ENCODE results near the gene NOB1. TPM values are rescaled to one million over a fixed set of nuclear protein-coding genes. Genes with fewer than 3 reads are reported as not detected.
"Not testable (repeated sequence)": the region's sequence is repeated elsewhere in the genome, so short reads cannot be mapped to it uniquely, and the experiment has no call there.

Gene NOB1
- 19.2 TPM for total RNA-seq

DNA sequence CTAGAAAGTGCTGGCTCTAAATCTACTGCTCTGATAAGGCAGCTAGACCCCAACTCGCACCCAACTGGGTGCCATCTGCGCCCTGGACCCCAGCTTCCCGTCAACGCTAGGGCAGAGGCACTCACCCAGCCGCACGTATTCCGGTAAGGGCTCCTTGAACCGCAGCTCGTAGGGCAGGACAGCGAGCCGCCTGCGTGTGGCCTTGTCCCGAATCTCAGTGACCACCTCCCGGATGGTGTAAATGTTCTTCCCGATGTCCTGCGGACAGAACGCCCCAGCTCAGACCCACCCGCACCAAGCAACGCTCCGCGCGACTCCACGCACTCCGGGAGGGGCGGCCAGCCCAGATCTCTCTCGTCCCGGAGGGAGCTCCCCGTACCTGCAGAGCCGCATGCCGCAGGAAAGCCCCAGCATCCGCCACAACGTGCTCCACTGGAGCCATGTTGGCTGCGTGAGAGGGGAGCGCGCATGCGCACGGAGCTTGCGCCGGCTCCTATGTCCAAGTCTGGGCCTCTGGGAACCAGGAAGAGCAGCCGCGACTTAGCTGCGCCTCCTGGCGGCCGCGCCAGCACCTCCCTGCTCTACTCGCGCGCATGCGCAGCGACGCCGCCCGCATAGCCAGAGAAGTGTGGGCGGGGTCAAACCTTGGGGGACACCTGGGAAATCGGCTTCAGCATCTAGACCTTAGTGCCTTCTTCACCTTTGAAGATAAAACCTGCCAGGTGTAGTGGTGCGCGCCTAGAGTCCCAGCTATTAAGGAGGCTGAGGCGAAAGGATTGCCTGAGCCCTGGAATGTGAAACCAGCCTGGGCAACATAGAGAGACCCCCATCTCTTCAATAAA lies at the start of gene NOB1:
NOB1 (minus strand) TSS at position 458 of the 842 bp plus-strand sequence; CDS start at position 442, 16 bp downstream.
- DNase-seq: peak; percentile 99

DNA sequence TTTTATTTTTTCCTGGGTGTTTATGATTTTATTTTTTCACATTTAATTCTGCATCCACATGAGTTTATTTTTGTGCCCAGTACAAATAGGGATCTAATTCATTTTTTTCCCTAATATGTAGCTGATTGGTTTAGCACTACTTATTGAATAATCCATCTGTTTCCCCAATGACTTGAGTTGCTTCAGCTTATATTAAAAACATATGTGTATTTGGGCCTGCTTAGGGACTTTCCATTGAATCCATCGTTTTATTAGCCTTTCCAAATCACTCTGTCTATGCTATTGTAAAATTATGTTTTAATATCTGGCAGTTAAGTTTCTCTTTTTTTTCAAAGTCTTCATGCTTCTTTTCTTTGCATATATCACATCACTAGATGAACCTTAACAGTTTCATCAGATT lies 49.6 kb upstream of the NOB1 start:
- DNase-seq: no peak

DNA sequence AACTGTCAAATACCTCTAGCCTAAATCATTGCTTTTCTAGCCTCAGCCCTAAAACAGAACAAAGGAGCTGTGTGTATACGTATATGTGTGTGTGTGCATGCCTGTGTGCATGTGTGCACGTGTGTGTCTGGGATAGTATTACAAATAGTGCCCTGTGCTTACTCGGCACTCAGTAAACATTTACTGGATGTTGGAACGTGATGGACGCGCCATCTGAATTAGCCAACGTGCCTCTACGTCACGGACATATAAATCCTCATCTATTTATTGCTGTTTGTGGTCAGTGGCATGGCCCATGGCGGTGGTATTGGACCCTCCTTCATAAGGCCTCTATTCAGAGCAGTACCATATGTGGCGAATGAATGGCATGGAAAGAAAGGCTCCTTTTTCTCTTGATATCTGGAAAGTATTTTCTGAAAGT lies 44.9 kb upstream of the NOB1 start:
- DNase-seq: peak; percentile 68

DNA sequence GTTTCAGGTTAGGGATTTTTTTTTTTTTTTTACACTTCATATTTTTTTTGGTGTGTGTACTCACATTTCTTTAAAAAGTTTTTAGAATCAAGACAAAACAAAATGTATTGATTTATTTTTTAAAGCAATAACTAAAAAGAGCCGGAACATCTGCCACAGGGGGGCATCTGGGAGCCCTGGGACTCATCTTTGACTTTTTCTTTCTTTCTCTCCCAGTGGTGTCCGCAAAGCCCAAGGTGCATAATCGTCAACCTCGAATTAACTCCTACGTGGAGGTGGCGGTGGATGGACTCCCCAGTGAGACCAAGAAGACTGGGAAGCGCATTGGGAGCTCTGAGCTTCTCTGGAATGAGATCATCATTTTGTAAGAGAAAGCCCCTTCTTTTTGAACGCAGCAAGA lies 43.7 kb upstream of the NOB1 start:
- peak; percentile 40 for DNase-seq

DNA sequence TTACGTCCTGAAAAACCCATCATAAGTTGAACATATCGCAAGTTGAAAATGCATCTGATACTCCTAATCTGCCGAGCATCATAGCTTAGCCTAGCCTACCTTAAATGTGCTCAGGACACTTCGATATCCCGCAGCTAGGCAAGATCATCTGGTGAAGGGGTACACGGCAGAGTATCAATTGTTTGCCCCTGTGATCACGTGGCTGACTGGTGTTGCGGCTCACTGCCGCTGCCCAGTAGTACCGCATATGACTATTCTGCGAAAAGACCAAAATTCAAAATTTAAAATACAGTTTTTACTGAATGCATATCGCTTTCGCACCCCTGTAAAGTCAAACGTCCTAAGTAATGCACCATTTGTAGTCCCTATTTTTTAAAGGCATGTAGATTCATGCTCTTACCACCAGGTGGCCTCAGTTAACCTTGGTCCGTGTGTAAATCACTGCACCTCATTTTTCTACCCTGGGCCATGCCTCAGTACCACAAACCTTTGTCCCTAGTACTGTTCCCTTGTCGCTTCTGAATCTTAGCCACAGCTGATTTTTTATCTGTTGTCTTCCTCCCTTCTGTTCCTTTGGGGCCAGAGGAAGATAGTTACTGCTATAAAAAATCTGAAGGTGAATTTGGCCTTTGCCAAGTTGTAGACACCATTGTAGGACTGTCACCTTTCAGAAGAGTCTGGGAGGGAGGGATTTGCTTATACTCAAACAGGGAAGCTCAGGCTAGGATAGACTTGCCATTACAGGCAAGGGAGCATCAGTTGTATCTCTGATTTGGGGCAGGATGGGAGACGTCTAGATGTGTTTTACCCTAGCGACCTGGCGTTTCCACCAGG lies 41.8 kb upstream of the NOB1 start:
- DNase-seq: peak; percentile 87

DNA sequence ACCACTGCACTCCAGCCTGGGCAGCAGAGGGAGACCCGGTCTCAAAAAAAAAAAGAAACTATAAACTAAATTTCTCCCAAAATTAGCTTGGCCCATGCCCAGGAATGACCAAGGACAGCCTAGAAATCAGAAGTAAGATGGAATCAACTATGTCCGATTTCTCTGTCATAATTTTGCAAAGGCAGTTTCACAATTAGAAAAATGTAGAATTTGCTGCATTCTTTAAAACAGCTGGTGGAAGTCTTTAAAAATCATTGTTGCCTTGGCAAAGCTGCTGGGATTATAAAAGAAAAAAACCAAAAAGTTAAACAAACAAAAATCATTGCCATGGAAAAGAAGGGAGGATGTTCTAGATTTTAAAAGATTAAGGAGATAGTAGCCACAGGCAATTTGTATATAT lies 39.8 kb upstream of the NOB1 start:
- no peak for DNase-seq

DNA sequence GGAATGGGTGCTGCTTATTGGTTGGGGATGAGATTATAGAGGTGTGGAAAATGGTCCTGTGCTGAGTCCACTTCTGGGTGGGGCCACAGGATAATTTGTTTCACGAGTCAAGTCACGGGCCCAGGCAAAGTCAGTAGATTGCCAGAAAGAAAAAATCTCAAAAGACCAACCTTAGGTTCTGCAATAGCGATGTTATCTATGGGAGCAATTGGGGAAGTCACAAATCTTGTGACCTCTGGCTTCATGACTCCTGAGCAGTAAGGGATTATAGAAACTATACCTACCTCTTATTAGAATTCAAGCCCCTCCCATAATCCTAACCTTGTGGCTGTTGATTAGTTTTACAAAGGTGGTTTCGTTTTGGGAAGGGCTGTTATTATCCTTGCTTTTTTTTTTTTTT lies 38.8 kb upstream of the NOB1 start:
- no peak for DNase-seq

DNA sequence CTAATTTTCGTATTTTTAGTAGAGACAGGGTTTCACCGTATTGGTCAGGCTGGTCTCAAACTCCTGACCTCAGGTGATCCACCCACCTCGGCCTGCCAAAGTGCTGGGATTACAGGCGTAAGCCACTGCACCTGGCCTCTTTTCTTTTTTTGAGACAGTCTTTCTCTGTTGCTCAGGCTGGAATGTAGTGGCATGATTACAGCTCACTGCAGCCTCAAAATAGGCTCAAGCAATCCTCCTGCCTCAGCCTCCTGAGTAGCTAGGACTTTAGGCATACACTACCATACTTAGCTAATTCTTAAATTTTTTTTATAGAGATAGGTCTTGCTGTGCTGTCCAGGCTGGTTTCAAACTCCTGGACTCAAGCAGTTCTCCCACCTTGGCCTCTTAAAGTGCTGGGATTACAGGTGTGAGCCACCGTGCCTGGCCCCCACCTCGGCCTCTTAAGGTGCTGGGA lies 36.7 kb upstream of the NOB1 start:
- DNase-seq: not testable (repeated sequence)

DNA sequence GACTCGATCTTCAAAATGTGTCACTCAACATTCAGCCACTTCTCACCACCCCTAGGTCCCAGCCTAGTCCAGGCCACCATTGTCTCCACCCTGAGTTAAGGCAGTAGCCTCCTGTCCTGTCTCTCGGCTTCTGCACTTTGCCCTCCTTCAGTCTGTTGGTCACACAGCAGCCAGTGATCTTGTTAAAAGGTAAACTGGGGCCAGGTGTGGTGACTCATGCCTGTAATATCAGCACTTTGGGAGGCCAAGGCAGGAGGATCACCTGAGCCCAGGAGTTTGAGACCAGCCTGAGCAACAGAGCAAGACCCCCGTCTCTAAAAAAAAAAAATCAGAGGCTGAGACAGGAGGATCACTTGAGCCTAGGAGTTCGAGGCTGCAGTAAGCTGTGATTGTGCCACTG lies 33.2 kb upstream of the NOB1 start:
- no peak for DNase-seq

DNA sequence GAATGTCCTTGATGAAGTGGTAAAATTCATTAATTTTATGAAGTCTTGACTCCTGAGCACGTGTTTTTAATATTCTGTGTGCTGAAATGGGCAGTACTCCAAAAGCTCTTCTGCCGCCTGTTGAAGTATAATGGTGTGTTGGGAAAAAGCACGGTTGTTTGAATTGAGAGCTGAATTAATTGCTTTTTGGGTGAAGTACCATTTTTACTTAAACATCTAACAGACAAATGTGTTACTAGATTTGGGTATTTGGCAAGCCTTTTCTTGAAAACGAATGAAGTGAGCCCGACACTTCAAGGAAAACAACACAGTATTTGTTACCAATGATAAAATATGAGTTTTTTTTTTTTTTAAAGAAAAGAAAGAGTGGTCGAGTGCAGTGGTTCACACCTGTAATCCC lies 29.9 kb upstream of the NOB1 start:
- no peak for DNase-seq

DNA sequence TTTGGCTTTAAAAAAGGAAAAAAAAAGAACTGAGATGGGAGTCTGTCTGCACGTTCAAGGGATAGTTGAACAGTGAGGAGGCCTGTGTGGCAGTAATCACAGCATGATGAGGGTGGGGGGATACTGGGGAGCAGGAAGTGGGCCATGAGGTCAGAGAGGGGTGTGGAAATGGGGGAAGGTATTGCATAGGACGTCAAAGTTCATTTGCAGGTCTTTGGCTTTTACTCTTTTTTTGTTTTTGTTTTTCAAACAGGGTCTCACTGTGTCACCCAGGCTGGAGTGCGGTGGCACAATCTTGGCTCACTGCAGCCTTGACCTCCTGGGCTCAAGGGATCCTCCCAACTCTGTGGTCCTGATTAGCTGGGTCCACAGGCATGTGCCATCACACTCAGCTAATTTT lies 26.4 kb upstream of the NOB1 start:
- DNase-seq: no peak

DNA sequence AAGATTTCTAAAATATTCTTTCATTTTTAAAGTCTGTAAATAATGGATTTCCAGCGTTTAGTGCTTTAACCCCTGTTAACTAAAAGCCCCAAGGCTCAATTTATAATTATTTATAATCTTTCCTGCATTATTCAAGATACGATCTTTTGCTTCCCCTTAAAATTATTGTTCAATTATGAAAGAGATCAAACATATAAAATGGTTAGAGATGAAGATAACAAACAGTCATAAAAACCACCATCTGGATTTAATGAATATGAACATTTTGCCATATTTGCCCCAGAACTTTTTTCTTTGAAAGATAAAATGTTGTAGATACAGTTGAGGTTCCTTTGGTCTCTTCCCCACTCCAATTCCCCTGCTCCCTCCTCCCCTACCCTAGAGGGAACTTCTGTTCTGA lies 25.0 kb upstream of the NOB1 start:
- DNase-seq: no peak

DNA sequence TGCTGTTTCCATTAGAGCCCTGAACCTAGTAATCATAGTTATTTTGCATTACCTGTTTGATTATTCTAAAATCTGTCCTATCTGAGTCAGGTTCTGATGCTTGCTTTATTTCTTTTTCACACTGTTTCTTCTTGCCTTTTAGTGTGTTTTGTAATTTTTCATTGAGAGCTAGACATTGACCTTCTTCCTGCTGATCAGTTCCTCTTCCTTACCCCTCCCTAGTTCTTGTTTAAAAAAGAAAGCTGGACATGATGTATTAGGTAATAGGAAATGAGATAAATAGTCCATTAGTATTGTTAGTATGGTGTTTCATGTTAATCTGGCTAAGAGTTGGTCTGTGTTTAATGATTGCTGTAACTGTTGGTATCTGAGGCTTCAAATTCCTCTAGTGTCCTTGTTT lies 20.8 kb upstream of the NOB1 start:
- DNase-seq: no peak

DNA sequence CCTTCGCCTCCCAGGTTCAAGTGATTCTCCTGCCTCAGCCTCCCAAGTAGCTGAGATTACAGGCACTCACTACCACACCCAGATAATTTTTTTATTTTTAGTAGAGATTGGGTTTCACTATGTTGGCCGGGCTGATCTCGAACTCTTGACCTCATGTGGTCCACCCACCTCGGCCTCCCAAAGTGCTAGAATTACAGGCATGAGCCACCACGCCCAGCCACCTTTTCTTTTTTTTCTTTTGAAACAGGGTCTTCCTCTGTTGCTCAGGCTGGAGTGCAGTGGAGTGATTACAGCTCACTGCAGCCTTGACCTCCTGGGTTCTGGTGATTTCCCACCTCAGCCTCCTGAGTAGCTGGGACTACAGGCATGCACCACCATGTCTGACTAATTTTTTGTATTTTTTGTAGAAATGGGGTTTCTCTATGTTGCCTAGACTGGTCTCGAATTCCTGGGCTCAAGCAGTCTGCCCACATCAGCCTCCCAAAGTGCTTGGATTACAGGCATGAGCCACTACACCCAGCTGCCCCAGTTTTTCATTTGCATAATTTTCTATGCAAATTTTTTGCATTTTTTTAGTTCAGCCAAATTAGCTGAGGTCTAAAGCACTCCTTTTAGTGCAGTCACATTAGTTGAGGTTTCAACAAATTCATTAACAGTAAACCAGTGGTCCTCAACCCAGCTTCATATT lies 18.7 kb upstream of the NOB1 start:
- DNase-seq: no peak

DNA sequence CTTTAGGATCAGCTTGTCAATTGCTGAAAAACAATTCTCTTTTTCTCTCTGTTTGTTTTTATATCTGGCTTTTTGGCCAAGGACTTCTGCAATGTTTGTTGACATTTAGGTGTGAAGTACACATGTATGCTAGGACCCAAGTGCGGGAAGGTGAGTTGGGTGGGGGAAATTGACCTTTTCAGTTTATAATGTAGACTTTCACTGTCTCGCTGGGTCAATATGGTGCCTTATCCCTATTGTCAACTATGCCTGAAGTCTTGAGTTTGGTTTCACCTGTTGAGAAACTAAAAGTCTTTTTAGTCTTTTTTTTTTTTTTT lies 16.9 kb upstream of the NOB1 start:
- DNase-seq: no peak

DNA sequence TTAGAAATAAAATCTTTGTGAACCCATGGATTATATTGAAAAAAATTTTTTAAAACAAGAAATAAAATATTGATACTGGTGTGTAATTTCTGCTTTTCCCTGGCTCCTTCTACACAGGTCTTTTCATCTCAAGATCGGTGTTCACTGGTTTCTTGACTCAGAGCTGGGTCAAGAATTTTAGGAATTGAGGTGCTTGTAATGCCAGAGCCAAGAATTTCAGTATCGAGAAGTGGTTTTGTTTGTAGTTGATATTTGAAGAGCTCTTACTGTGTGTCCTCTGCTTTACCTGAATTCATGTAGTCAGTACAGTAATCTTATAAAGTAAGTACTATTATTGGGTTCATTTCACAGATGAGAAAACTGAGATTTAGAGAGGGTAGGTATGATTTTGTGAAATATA lies 14.7 kb upstream of the NOB1 start:
- no peak for DNase-seq

DNA sequence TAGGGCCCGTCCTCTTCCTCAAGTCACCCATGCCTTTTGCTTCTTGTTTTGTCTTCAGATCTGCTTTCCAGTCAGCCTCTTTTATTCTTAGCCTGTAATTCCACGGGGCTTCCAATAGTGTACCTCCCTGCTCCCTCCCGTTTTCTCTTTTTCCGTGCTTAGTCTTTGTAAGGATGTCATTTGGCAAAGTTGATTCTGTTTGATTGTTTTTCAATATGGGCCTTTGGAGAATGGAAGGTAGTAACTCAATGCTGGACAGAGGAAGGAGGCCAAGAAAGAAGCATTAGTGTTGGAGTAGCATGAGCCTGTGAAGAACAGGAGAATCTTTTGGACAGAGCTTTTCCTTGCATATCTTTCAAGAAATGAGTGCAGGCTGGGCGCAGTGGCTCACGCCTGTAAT lies 13.9 kb upstream of the NOB1 start:
- peak; percentile 50 for DNase-seq

DNA sequence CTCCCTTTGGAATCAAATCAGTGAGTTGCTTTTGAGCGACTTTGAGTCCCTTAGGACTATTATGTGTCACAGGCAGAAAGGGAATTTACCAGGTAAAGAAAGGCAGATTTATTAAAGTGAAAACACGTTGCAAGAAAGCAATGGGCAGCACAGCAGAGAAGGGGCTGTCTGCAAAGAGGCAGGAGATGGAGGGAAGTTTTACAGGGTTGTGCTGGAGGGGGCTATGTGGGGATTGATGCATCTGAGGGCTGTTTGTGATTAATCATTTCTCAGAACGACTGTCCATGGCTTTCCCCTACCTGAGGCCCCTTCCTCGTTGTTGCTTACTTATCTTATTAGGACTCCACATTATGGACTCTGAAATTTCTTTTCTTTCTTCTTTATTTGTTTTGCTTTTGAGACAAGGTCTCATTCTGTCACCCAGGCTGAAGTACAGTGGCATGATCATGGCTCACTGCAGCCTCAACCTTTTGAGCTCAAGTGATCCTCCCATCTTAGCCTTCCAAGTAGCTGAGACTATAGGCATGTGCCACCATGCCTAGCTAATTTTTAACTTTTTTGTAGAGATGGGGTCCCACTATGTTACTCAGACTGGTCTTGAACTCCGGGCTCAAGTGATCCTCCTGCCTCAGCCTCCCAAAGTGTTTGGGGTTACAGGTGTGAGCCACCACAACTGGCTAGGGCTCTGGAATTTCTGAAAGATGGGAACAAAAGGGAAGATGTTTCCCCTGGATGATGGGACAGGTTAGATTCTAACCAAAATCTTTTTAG lies 12.9 kb upstream of the NOB1 start:
- DNase-seq: no peak

DNA sequence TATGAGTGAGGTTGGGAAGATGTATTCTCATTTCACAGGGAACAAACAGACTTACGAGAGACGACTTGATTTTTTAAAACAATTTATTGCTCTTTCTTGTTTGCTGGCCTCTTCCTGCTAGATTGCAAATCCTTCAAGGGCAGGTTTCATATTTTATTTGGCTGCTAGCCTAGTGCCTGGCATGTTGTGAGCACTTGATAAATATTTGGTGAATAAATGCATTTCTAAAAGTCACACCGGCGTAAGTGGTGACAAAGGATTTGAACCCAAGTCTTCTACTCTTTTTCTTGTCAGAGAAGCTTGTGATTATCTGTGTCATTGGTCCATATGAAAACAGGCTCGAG lies 8.8 kb upstream of the NOB1 start:
- no peak for DNase-seq

DNA sequence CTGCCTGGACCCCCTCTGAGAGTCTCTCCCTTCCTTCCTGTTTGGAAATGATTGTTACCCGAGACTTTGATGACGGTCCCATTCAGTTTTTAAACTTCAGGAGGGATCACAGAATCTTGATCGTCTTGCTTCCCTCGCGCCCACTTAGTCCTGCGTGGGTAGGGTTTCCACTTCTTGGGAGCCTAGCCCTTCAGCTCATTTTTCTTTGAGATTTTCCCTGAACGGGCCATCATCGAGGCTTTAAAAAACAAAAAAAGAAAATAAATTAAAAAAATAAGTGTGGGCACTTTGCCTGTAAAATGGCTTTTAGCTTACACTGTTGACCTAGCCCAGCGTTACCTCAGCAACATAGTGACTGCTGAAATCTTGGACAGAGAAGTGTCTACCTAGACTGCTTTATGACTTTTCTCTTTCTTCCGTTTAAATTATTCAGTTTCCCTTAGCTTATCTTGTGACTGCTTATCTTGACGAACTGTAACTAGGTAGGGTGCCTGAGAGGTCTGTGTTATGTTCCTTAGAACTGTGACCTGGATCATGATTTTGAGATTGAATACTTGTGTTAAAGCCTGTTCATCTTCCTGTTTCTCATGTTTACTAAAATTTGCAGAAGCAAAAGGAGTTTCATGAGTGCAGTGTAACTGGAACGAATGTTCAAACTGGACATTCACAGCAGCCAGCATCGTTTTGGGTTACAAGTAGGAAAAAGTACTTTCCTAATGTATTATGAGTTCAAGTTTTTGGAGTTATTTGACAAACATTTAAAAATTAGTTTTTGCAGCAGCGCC lies 8.3 kb upstream of the NOB1 start:
- peak; percentile 55 for DNase-seq

DNA sequence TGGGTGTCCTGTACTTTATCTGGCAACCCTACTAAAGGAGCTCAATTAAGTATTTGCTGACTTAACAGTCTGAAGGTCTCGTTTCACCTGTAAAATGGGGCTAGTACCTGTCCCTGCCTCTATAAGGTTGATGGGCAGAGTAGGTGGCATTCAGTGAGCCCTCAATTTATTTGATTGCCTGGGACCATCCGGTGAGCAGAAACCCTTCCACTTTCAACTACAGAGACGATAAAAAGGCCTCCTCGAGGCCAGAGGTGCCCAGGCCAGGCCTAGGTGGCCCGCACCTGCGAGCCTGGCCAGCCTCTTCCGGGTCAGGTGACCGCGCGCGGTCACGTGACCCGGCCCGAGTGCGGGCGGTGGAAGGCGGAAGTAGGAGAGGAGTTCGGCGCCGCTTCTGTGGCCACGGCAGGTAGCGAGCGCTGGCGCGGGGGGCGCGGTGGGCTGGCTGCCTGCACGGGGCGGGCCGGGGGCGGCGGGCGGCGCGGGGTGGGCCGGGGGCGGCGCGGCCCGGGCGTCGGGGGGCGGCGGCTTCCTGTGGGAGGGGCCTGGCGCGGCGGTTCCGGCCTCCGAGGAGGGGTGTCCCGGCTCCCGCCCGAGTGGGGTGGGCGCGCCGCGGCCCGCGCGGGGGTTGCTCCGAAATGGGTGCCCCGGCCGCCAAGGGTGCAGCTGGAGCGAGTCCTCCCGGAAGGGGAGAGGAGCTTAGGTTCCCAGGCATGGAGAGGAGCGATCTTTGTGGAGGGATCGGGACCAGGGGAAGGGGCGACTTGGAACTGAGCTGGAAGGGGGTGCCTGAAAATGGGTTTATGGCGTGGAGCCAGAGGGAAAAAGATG lies 7.5 kb upstream of the NOB1 start, which contains the start of gene WWP2:
WWP2 (plus strand) TSS at position 350 of the 831 bp plus-strand sequence. CDS start 24,679 bp downstream, outside the sequence.
- DNase-seq: peak; percentile 87

All from tongue (tissue), 2 donors.